Measurements from ENCODE around the gene FAM221A.
"Not testable (repeated sequence)": the region's sequence is repeated elsewhere in the genome, so short reads cannot be mapped to it uniquely, and the experiment has no call there.

Gene FAM221A

GRCh38 chr7:23714579-23714978, 34.6 kb downstream of the FAM221A start:
- Histone ChIP-seq H3K27ac (no peak overlapping the region), H3K4me3 (ENCODE audit: low read depth, low read length) (no peak overlapping the region), H3K36me3 (replicated peaks) (no peaks in the 10 kb centered on the region), H3K27me3 (replicated peaks) (no peaks in the 10 kb centered on the region)
- TF ChIP-seq, protein P1, sequence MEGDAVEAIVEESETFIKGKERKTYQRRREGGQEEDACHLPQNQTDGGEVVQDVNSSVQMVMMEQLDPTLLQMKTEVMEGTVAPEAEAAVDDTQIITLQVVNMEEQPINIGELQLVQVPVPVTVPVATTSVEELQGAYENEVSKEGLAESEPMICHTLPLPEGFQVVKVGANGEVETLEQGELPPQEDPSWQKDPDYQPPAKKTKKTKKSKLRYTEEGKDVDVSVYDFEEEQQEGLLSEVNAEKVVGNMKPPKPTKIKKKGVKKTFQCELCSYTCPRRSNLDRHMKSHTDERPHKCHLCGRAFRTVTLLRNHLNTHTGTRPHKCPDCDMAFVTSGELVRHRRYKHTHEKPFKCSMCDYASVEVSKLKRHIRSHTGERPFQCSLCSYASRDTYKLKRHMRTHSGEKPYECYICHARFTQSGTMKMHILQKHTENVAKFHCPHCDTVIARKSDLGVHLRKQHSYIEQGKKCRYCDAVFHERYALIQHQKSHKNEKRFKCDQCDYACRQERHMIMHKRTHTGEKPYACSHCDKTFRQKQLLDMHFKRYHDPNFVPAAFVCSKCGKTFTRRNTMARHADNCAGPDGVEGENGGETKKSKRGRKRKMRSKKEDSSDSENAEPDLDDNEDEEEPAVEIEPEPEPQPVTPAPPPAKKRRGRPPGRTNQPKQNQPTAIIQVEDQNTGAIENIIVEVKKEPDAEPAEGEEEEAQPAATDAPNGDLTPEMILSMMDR (IDR thresholded peaks at IDR 0.05; ENCODE audit: low read depth, low read length, missing control alignments), result no peak
- in situ Hi-C loops (cut with HindIII; ENCODE audit: low pct_ligation_motif_present, low sequenced_read_pairs), result loop anchor here (25.0 kb wide), 1 partner anchor 177 kb away; the partner anchor contains the start of gene TRA2A
- no peak for DNase-seq

DNA sequence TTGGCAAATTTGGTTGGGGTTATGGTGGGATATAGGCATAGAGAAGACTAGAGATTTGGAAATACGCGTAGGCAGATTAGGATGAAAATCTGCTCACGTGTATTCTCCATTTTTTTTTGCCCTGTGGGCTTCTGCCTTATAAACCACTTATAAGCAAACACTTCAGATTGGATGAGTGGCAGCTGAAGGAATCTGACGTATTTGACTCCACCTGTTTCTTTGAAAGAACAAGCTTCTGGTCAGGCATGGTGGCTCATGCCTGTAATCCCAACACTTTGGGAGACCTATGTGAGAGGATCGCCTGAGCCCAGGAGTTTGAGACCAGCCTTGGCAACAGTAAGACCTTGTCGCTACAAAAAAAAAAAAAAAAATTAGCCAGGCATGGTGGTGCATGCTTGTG, 35.1 kb downstream of the FAM221A start:
- TF ChIP-seq, protein P1 (IDR thresholded peaks at IDR 0.05; ENCODE audit: low read depth, low read length, missing control alignments), result no peak
- H3K4me3 ChIP-seq (ENCODE audit: low read depth, low read length), result no peak overlapping the region
- no peaks in the 10 kb centered on the region for H3K27me3 ChIP-seq (replicated peaks)
- no peak for DNase-seq
- no peak overlapping the region for H3K27ac ChIP-seq
- H3K36me3 ChIP-seq (replicated peaks), result no peaks in the 10 kb centered on the region
- in situ Hi-C loops (cut with HindIII; ENCODE audit: low pct_ligation_motif_present, low sequenced_read_pairs), result loop anchor here (25.0 kb wide), 1 partner anchor 178 kb away; the partner anchor contains the start of gene TRA2A

GRCh38 chr7:23717788-23718187, 37.8 kb downstream of the FAM221A start:
- no peak for DNase-seq

DNA sequence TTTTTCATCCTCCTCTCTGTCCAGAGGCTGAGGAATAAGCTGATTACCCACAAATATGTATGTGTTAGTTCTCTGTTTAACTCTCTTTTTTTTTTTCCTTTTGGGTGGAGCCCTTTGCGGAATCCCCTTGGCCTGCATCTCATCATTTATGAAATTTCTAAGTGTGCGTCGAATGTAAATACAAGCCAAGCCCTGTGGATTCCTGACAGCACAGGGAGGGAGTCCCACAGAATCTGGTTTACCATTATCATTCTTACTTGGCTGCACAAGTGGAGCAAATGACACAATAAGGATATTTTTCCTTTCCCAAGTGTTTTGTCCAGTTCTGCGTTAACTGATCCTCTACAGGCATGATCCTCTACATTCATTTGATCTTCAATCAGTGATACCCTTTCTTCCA, 41.5 kb downstream of the FAM221A start:
- in situ Hi-C loops (cut with HindIII; ENCODE audit: low pct_ligation_motif_present, low sequenced_read_pairs), result loop anchor here (25.0 kb wide), 1 partner anchor 184 kb away; the partner anchor contains the start of gene TRA2A
- TF ChIP-seq, protein P1 (IDR thresholded peaks at IDR 0.05; ENCODE audit: low read depth, low read length, missing control alignments), result no peak
- H3K27ac ChIP-seq, result no peak overlapping the region
- no peaks in the 10 kb centered on the region for H3K36me3 ChIP-seq (replicated peaks)
- no peaks in the 10 kb centered on the region for H3K27me3 ChIP-seq (replicated peaks)
- no peak overlapping the region for H3K4me3 ChIP-seq (ENCODE audit: low read depth, low read length)
- no peak for DNase-seq

More at GRCh38 chr7:23717788-23718187, 37.8 kb downstream of the FAM221A start:
- H3K36me3 ChIP-seq (replicated peaks), result no peaks in the 10 kb centered on the region
- H3K27ac ChIP-seq, result no peak overlapping the region
- in situ Hi-C loops (cut with HindIII; ENCODE audit: low pct_ligation_motif_present, low sequenced_read_pairs), result loop anchor here (25.0 kb wide), 1 partner anchor 180 kb away; the partner anchor contains the start of gene TRA2A
- no peak overlapping the region for H3K4me3 ChIP-seq (ENCODE audit: low read depth, low read length)
- TF ChIP-seq, protein P1 (IDR thresholded peaks at IDR 0.05; ENCODE audit: low read depth, low read length, missing control alignments), result no peak
- H3K27me3 ChIP-seq (replicated peaks), result no peaks in the 10 kb centered on the region

DNA sequence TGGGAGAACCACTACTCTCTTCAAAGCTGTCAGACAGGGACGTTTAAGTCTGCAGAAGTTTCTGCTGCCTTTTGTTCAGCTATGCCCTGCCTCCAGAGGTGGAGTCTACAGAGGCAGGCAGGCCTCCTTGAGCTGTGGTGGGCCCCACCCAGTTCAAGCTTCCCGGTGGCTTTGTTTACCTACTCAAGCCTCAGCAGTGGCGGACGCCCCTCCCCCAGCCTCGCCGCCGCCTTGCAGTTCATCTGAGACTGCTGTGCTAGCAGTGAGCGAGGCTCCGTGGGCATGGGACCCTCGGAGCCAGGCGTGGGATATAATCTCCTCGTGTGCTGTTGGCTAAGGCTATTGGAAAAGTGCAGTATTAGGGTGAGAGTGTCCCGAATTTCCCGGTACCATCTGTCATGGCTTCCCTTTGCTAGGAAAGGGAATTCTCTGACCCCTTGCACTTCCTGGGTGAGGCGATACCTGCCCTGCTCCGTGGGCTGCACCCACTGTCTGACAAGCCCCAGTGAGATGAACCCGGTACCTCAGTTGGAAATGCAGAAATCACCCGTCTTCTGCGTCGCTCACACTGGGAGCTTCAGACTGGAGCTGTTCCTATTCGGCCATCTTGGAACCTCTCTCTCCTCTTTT, 42.7 kb downstream of the FAM221A start:
- not testable (repeated sequence) for DNase-seq; H3K36me3 ChIP-seq (replicated peaks); H3K4me3 ChIP-seq (ENCODE audit: low read depth, low read length); H3K27ac ChIP-seq; H3K27me3 ChIP-seq (replicated peaks)
- in situ Hi-C loops (cut with HindIII; ENCODE audit: low pct_ligation_motif_present, low sequenced_read_pairs), result loop anchor here (25.0 kb wide), 1 partner anchor 185 kb away; the partner anchor contains the start of gene TRA2A

- H3K27ac ChIP-seq; H3K4me3 ChIP-seq (ENCODE audit: low read depth, low read length); H3K27me3 ChIP-seq (replicated peaks); DNase-seq; H3K36me3 ChIP-seq (replicated peaks): not testable (repeated sequence)
- in situ Hi-C loops (cut with HindIII; ENCODE audit: low pct_ligation_motif_present, low sequenced_read_pairs), result loop anchor here (25.0 kb wide), 1 partner anchor 187 kb away; the partner anchor contains the start of gene TRA2A
These were observed 44.1 kb downstream of the FAM221A start for GRCh38 chr7:23724113-23724512.

- H3K36me3 ChIP-seq (replicated peaks), result no peaks in the 10 kb centered on the region
- no peak overlapping the region for H3K27ac ChIP-seq
- H3K27me3 ChIP-seq (replicated peaks), result no peaks in the 10 kb centered on the region
- TF ChIP-seq, protein P1 (IDR thresholded peaks at IDR 0.05; ENCODE audit: low read depth, low read length, missing control alignments), result no peak
- DNase-seq, result no peak
- in situ Hi-C loops (cut with HindIII; ENCODE audit: low pct_ligation_motif_present, low sequenced_read_pairs), result no loop called here
- no peak overlapping the region for H3K4me3 ChIP-seq (ENCODE audit: low read depth, low read length)
These were observed 62.1 kb downstream of the FAM221A start for GRCh38 chr7:23742051-23742450.

All from brain microvascular endothelial cell (primary cell).